Measurements from ENCODE around the gene LMCD1. TPM values are rescaled to one million over a fixed set of nuclear protein-coding genes. Genes with fewer than 3 reads are reported as not detected.
A peak's percentile ranks its signal among the peaks of the same experiment; 100 is the strongest.

LMCD1 gene
- total and polyA plus RNA-seq, 2 experiments from 2014 or later, result 21.8 to 35.3 TPM

GRCh38 chr3:8453153-8453552 lies 48.5 kb upstream of the LMCD1 start (continued):
- TF ChIP-seq CTCF (conservative IDR thresholded peaks at IDR 0.05; ENCODE audit: low read depth in 2 of 2), result no peak
- TF ChIP-seq NANOG (IDR thresholded peaks at IDR 0.05; ENCODE audit: borderline replicate concordance), result no peak
- TF ChIP-seq CREB1 (CRISPR knock-in tag; IDR thresholded peaks at IDR 0.05; ENCODE audit: low read depth), result no peak
- no peak for TF ChIP-seq STAT1 (IDR thresholded peaks at IDR 0.05; ENCODE audit: unreplicated experiment)
- no peak for TF ChIP-seq POLR2AphosphoS5 (IDR thresholded peaks at IDR 0.05; ENCODE audit: low read depth)
- no peak for TF ChIP-seq EZH2 (IDR thresholded peaks at IDR 0.05; ENCODE audit: low read depth, unreplicated experiment)
- no peak for TF ChIP-seq REST (IDR thresholded peaks at IDR 0.05; ENCODE audit: unreplicated experiment)
- no peak for TF ChIP-seq ZNF331 (CRISPR knock-in tag; IDR thresholded peaks at IDR 0.05; ENCODE audit: low read depth)
- TF ChIP-seq ETS1 (IDR thresholded peaks at IDR 0.05), result no peak
- no peak for TF ChIP-seq EZH2phosphoT487 (IDR thresholded peaks at IDR 0.05; ENCODE audit: unreplicated experiment)

GRCh38 chr3:8455526-8456411 lies 45.9 kb upstream of the LMCD1 start:
- Histone ChIP-seq H4K20me1 (replicated peaks; ENCODE audit: insufficient read depth) (no peaks in the 10 kb centered on the region), H3K4me1 (ENCODE audit: insufficient read depth) (no peaks in the 10 kb centered on the region; the same call in 1 of the 2 replicates), H3K4me3 (no peak overlapping the region), H3K4me2 (peak overlapping the region; percentile 43; the same call in 1 of the 2 replicates), H3K36me3 (ENCODE audit: insufficient read depth) (no peaks in the 10 kb centered on the region), H3F3A (replicated peaks; ENCODE audit: low read depth) (no peaks in the 10 kb centered on the region), H3K27me3 (ENCODE audit: insufficient read depth) (no peaks in the 10 kb centered on the region), H2AFZ (no peak overlapping the region), H3K9me2 (ENCODE audit: insufficient read depth) (0 out of 2 replicates have a peak, but pooled peaks cover 11% of the 10 kb centered on the region), H3K79me2 (replicated peaks; ENCODE audit: insufficient read depth) (no peaks in the 10 kb centered on the region), H3K27ac (ENCODE audit: low read depth) (no peak overlapping the region)
- Mint-ChIP-seq H3K4me1 (peaks cover 9% of the 10 kb centered on the region), H3K4me3 (no peak overlapping the region), H3K27me3 (ENCODE audit: insufficient read depth, low read depth, poor library complexity) (no peaks in the 10 kb centered on the region), H3K36me3 (ENCODE audit: low read depth) (no peaks in the 10 kb centered on the region), H3K27ac (no peak overlapping the region), H3K9me3 (no peaks in the 10 kb centered on the region)
- DNase-seq (ENCODE audit: low spot score) (no peak), ATAC-seq (no peak)
- TF ChIP-seq POLR2AphosphoS5 (IDR thresholded peaks at IDR 0.05; ENCODE audit: low read depth) (no peak), EZH2phosphoT487 (IDR thresholded peaks at IDR 0.05; ENCODE audit: unreplicated experiment) (no peak), ZNF331 (CRISPR knock-in tag; IDR thresholded peaks at IDR 0.05; ENCODE audit: low read depth) (no peak), REST (IDR thresholded peaks at IDR 0.05; ENCODE audit: unreplicated experiment) (no peak), CTCF (conservative IDR thresholded peaks at IDR 0.05; ENCODE audit: low read depth in 2 of 2) (no peak), ZNF114 (CRISPR knock-in tag; IDR thresholded peaks at IDR 0.05) (no peak)

All from GM23338 (cell line).